Ramos (cell line): ENCODE data around the gene CD38.

Experiments used
- in situ Hi-C: fragments of 300-500 bp; cut with MboI; formaldehyde crosslinking; loops from one replicate; pipeline ENCODE4 v1.14.3; 2022; ENCODE audit warnings: low sequenced_read_pairs; ENCODE audit not compliant: unreplicated experiment

CD38 gene

GRCh38 chr4:15888515-15888914 is 110.4 kb downstream of the CD38 start:
- in situ Hi-C loops: no loop called here

GRCh38 chr4:15890246-15890829 is 112.2 kb downstream of the CD38 start:
- in situ Hi-C loops: no loop called here

GRCh38 chr4:15891312-15891711 is 113.2 kb downstream of the CD38 start:
- in situ Hi-C loops: no loop called here

GRCh38 chr4:15893962-15894361 is 115.8 kb downstream of the CD38 start:
- in situ Hi-C loops: no loop called here

- in situ Hi-C loops: no loop called here
These were observed 116.3 kb downstream of the CD38 start for GRCh38 chr4:15894393-15894792.

GRCh38 chr4:15894921-15895916 is 117.1 kb downstream of the CD38 start:
- in situ Hi-C loops: no loop called here

- in situ Hi-C loops: no loop called here
These were observed 119.4 kb downstream of the CD38 start for GRCh38 chr4:15897577-15897976.

- in situ Hi-C loops: no loop called here
These were observed 120.8 kb downstream of the CD38 start for GRCh38 chr4:15898902-15899301.

GRCh38 chr4:15899511-15899910 is 121.4 kb downstream of the CD38 start:
- in situ Hi-C loops: no loop called here

- in situ Hi-C loops: no loop called here
These were observed 122.9 kb downstream of the CD38 start for GRCh38 chr4:15901007-15901406.

- in situ Hi-C loops: no loop called here
These were observed 123.9 kb downstream of the CD38 start for GRCh38 chr4:15901998-15902397.

- in situ Hi-C loops: no loop called here
These were observed 124.6 kb downstream of the CD38 start for GRCh38 chr4:15902746-15903145.
